H1 (cell line): Measurements from ENCODE around the gene MYO3A. TPM values are rescaled to one million over a fixed set of nuclear protein-coding genes. Genes with fewer than 3 reads are reported as not detected.

Source experiments
- CTCF ChIA-PET: fragments of 300-600 bp; sonication (Branson Sonifier 250); formaldehyde crosslinking; loops from one replicate; lab custom pipeline; 2021; ENCODE audit not compliant: partially characterized antibody; lab: Charles Lee
- POLR2A ChIA-PET: fragments of 300-600 bp; sonication (Branson Sonifier 250); formaldehyde crosslinking; loops from one replicate; lab custom pipeline; 2021; ENCODE audit warnings: inconsistent platforms; ENCODE audit not compliant: partially characterized antibody; lab: Charles Lee
- DNase-seq, 2 experiments: peaks; one replicate each; pipeline versions ENCODE4 v3.0.0 to v3.0.0-alpha.2; 2010 to 2022; ENCODE audit warnings: low spot score in 2 of 2, low read depth in 1 of 2, mixed read lengths in 1 of 2
- FAIRE-seq: peaks from 2 replicates; lab custom pipeline; 2011; peaks lifted over from hg19 to GRCh38; lab: Jason Lieb, UNC
- H2AFZ ChIP-seq: 2 replicates; pipeline ENCODE4 v1.8.1; 2012; ENCODE audit warnings: low read length, inconsistent platforms
- H2AK5ac ChIP-seq: 2 replicates; pipeline ENCODE4 v1.6.1; 2013; ENCODE audit warnings: low read depth, low read length
- H2BK120ac ChIP-seq: replicated peaks from 2 replicates; pipeline ENCODE3; 2013; ENCODE audit warnings: low read depth, low read length, inconsistent platforms
- H2BK12ac ChIP-seq: 2 replicates; pipeline ENCODE4 v1.6.1; 2013; ENCODE audit warnings: low read depth, low read length
- H2BK15ac ChIP-seq: 2 replicates; pipeline ENCODE4 v1.6.1; 2013; ENCODE audit warnings: low read length
- H2BK20ac ChIP-seq: 2 replicates; pipeline ENCODE4 v1.6.1; 2013; ENCODE audit warnings: low read length
- H2BK5ac ChIP-seq: 2 replicates; pipeline ENCODE4 v1.6.1; 2013; ENCODE audit warnings: low read depth, low read length
- H3K14ac ChIP-seq: 2 replicates; pipeline ENCODE4 v1.6.1; 2013; ENCODE audit warnings: inconsistent platforms; ENCODE audit not compliant: insufficient read length
- H3K18ac ChIP-seq: 2 replicates; pipeline ENCODE4 v1.6.1; 2013; ENCODE audit warnings: low read length; ENCODE audit errors: extremely low read depth
- H3K23ac ChIP-seq: 2 replicates; pipeline ENCODE4 v1.6.1; 2013; ENCODE audit warnings: inconsistent platforms; ENCODE audit not compliant: insufficient read length
- H3K23me2 ChIP-seq: 2 replicates; pipeline ENCODE4 v1.6.1; 2013; ENCODE audit warnings: low read depth, low read length
- H3K27ac ChIP-seq: 2 replicates; pipeline ENCODE4 v1.6.1; 2011; ENCODE audit warnings: low read depth, low read length, inconsistent platforms
- H3K27me3 ChIP-seq, 4 experiments: replicated peaks in 1 of 4; 1 replicate in 1 of 4; 2 replicates in 3 of 4; pipeline versions ENCODE4 v1.6.1 to v1.8.1; 2011 to 2013; ENCODE audit warnings: low read length in 3 of 4, mild to moderate bottlenecking in 3 of 4, inconsistent platforms in 2 of 4, mixed read lengths in 2 of 4, moderate library complexity in 1 of 4; ENCODE audit not compliant: control insufficient read depth in 3 of 4, insufficient read depth in 3 of 4; ENCODE audit errors: extremely low read depth in 1 of 4
- H3K36me3 ChIP-seq, 4 experiments: 2 replicates each; pipeline versions ENCODE4 v1.6.1 to v1.8.1; 2011 to 2013; ENCODE audit warnings: mild to moderate bottlenecking in 4 of 4, low read length in 3 of 4, moderate library complexity in 2 of 4, control low read depth in 1 of 4, inconsistent platforms in 1 of 4; ENCODE audit not compliant: insufficient read depth in 4 of 4, control insufficient read depth in 2 of 4
- H3K4ac ChIP-seq: replicated peaks from 2 replicates; pipeline ENCODE3; 2013; ENCODE audit warnings: low read length, low read depth, mixed read lengths, inconsistent platforms; ENCODE audit not compliant: insufficient read length
- H3K4me1 ChIP-seq, 4 experiments: replicated peaks in 1 of 4; 1 replicate in 1 of 4; 2 replicates in 3 of 4; pipeline versions ENCODE4 v1.6.1 to v1.8.1; 2011 to 2013; ENCODE audit warnings: low read length in 3 of 4, inconsistent platforms in 2 of 4, mixed read lengths in 1 of 4; ENCODE audit not compliant: insufficient read depth in 4 of 4, control insufficient read depth in 3 of 4
- H3K4me2 ChIP-seq, 2 experiments: 2 replicates each; pipeline versions ENCODE4 v1.6.1 to v1.8.1; 2011 to 2013; ENCODE audit warnings: low read depth in 2 of 2, low read length in 2 of 2, control low read depth in 1 of 2, inconsistent platforms in 1 of 2, mild to moderate bottlenecking in 1 of 2; ENCODE audit not compliant: insufficient read depth in 1 of 2
- H3K4me3 ChIP-seq, 4 experiments: fragments of 200-600, 300-600 bp in 1 of 4; sonication (generic), shearing (Covaris generic), sonication (Bioruptor Twin) in 1 of 4; 2 replicates each; pipeline versions ENCODE4 v1.5.1 to v1.8.1; 2011 to 2016; ENCODE audit warnings: low read length in 4 of 4, low read depth in 3 of 4, control low read depth in 2 of 4, inconsistent platforms in 2 of 4, mild to moderate bottlenecking in 2 of 4, mixed read lengths in 1 of 4, moderate library complexity in 1 of 4; ENCODE audit not compliant: insufficient read depth in 2 of 4; ENCODE audit errors: extremely low read depth in 1 of 4
- H3K56ac ChIP-seq: replicated peaks from 2 replicates; pipeline ENCODE3; 2013; ENCODE audit warnings: low read depth, mild to moderate bottlenecking, mixed read lengths, low read length, inconsistent platforms; ENCODE audit not compliant: insufficient read length
- H3K79me1 ChIP-seq: 2 replicates; pipeline ENCODE4 v1.6.1; 2013; ENCODE audit warnings: low read depth, low read length, control low read depth
- H3K79me2 ChIP-seq, 2 experiments: 2 replicates each; pipeline versions ENCODE4 v1.6.1 to v1.8.1; 2012 to 2013; ENCODE audit warnings: low read length in 2 of 2, mild to moderate bottlenecking in 2 of 2, inconsistent platforms in 1 of 2; ENCODE audit not compliant: insufficient read depth in 2 of 2, control insufficient read depth in 1 of 2
- H3K9ac ChIP-seq, 4 experiments: replicated peaks in 1 of 4; 1 replicate in 1 of 4; 2 replicates in 3 of 4; pipeline versions ENCODE4 v1.6.1 to v1.8.1; 2011 to 2013; ENCODE audit warnings: low read depth in 3 of 4, low read length in 3 of 4, control low read depth in 2 of 4, mild to moderate bottlenecking in 2 of 4, moderate library complexity in 2 of 4, inconsistent platforms in 1 of 4; ENCODE audit errors: extremely low read depth in 1 of 4
- H3K9me3 ChIP-seq, 2 experiments: 2 replicates each; pipeline versions ENCODE4 v1.6.1 to v1.8.1; 2012 to 2013; ENCODE audit warnings: mild to moderate bottlenecking in 2 of 2, moderate library complexity in 2 of 2, control low read depth in 1 of 2, inconsistent platforms in 1 of 2, low read depth in 1 of 2, low read length in 1 of 2, mixed read lengths in 1 of 2; ENCODE audit not compliant: insufficient read depth in 2 of 2
- H4K20me1 ChIP-seq, 2 experiments: replicated peaks in 1 of 2; 2 replicates each; pipeline versions ENCODE3 to v1.8.1; 2011 to 2013; ENCODE audit warnings: inconsistent platforms in 2 of 2, low read length in 2 of 2, mild to moderate bottlenecking in 1 of 2; ENCODE audit not compliant: insufficient read depth in 2 of 2, control insufficient read depth in 1 of 2
- H4K5ac ChIP-seq: 2 replicates; pipeline ENCODE4 v1.6.1; 2013; ENCODE audit warnings: low read length, low read depth, mixed read lengths, inconsistent platforms; ENCODE audit not compliant: insufficient read length
- H4K8ac ChIP-seq: 2 replicates; pipeline ENCODE4 v1.8.0; 2013; ENCODE audit warnings: mild to moderate bottlenecking, moderate library complexity, low read length, inconsistent platforms; ENCODE audit not compliant: insufficient read depth; ENCODE audit errors: extremely low read depth
- H4K91ac ChIP-seq: replicated peaks from 2 replicates; pipeline ENCODE3; 2013; ENCODE audit warnings: low read length, mixed read lengths, inconsistent platforms; ENCODE audit not compliant: insufficient read length
- ASH2L ChIP-seq: fragments of 200-600, 300-600 bp; sonication (generic); IDR thresholded peaks from one replicate; pipeline ENCODE4 v1.7.1; 2017; ENCODE audit warnings: low read length
- CHD1 ChIP-seq: IDR thresholded peaks from 2 replicates; pipeline ENCODE4 v1.6.1; 2012; ENCODE audit warnings: low read depth, low read length, improper control_type of control experiment
- CREB1 ChIP-seq: IDR thresholded peaks from 2 replicates; pipeline ENCODE4 v1.6.1; 2012; ENCODE audit warnings: inconsistent platforms
- EGR1 ChIP-seq: IDR thresholded peaks from 2 replicates; pipeline ENCODE4 v1.6.1; 2011; ENCODE audit warnings: low read depth, low read length, borderline replicate concordance
- NRF1 ChIP-seq: IDR thresholded peaks from 2 replicates; pipeline ENCODE4 v1.6.1; 2011; ENCODE audit warnings: mild to moderate bottlenecking, low read depth, low read length, improper control_type of control experiment
- PHF8 ChIP-seq: fragments of 200-600 bp; sonication (generic); conservative IDR thresholded peaks from 2 replicates; pipeline ENCODE4 v1.7.1; 2012; ENCODE audit warnings: low read depth, mild to moderate bottlenecking, inconsistent platforms, low read length, moderate library complexity
- POU5F1 ChIP-seq: IDR thresholded peaks from 2 replicates; pipeline ENCODE4 v1.6.1; 2011; ENCODE audit warnings: low read depth, mild to moderate bottlenecking, low read length, moderate library complexity
- RFX5 ChIP-seq: IDR thresholded peaks from 2 replicates; pipeline ENCODE4 v1.6.1; 2011; ENCODE audit warnings: low read depth, low read length, improper control_type of control experiment, borderline replicate concordance
- RNF2 ChIP-seq: fragments of 200-900, 300-1000 bp; sonication (generic); IDR thresholded peaks from 2 replicates; pipeline ENCODE4 v1.7.1; 2016; ENCODE audit warnings: borderline replicate concordance, low read depth, mild to moderate bottlenecking, antibody characterized with exemption, low read length; ENCODE audit not compliant: poor library complexity, severe bottlenecking; ENCODE audit errors: missing control alignments
- SRF ChIP-seq: IDR thresholded peaks from 2 replicates; pipeline ENCODE4 v1.6.1; 2011; ENCODE audit warnings: mild to moderate bottlenecking, low read depth, low read length, moderate library complexity
- TEAD4 ChIP-seq: IDR thresholded peaks from 2 replicates; pipeline ENCODE4 v1.6.1; 2012; ENCODE audit warnings: low read depth, low read length, inconsistent platforms, mixed read lengths
- WGBS, 2 experiments: shearing (Covaris generic) in 1 of 2; methylation state at CpG; one replicate each; pipeline versions ENCODE4 v1.1.6 to v1.1.7; 2013 to 2015; ENCODE audit warnings: low lambda C conversion rate in 2 of 2, mixed read lengths in 2 of 2, inconsistent platforms in 1 of 2, low coverage in 1 of 2, missing lambda C conversion rate in 1 of 2; ENCODE audit not compliant: insufficient replicate concordance in 2 of 2, insufficient coverage in 1 of 2, insufficient read length in 1 of 2; ENCODE audit errors: extremely low coverage in 1 of 2, missing lambda C conversion rate in 1 of 2; 5-methylcytosine and 5-hydroxymethylcytosine counted together
- polyA plus RNA-seq, 7 experiments: library from polyadenylated mRNA; depleted of rRNA in 3 of 7; stranded (reverse) in 5 of 7; unstranded in 2 of 7; fragments of >200 nt in 5 of 7; fragments of 200-250 nt in 2 of 7; gene quantifications; 1 replicate in 5 of 7; 2 replicates in 1 of 7; 4 replicates in 1 of 7; pipeline versions ENCODE4 v1.2.1 to v1.2.3, GENCODE V29; 2011 to 2013; ENCODE audit warnings: missing spikeins in 2 of 7, mixed read lengths in 2 of 7
- total RNA-seq: library from RNA; stranded (reverse); fragmentation: NEBNext Ultra II Directional; extraction: Animal tissue kit (Norgen Biotek cat#: 25700); gene quantifications from 2 replicates; pipeline ENCODE4 v1.2.1, GENCODE V29; 2021

MYO3A gene
- total and polyA plus RNA-seq, 2 of the 8 experiments (the other 6 are each of a cell fraction or from before 2014, with no cell fraction given), result 3.9 to 5.3 TPM

GRCh38 chr10:25907261-25907660 lies 26.8 kb upstream of the MYO3A start:
- no peak for FAIRE-seq
- Histone ChIP-seq H3K14ac (no peak overlapping the region), H3K79me2 (no peaks in the 10 kb centered on the region), H3K18ac (no peak overlapping the region), H2BK15ac (no peak overlapping the region), H3K23me2 (no peaks in the 10 kb centered on the region), H3K79me1 (no peaks in the 10 kb centered on the region), H3K9ac (no peak overlapping the region), H2BK20ac (no peak overlapping the region), H2BK5ac (no peak overlapping the region), H4K20me1 (no peaks in the 10 kb centered on the region), H4K5ac (no peak overlapping the region), H2BK120ac (no peak overlapping the region), H4K8ac (no peak overlapping the region), H3K4me3 (no peak overlapping the region), H3K27ac (no peak overlapping the region), H4K91ac (no peak overlapping the region), H3K4me2 (no peak overlapping the region), H3K4ac (no peak overlapping the region), H3K9me3 (peaks cover 0 to 3% of the 10 kb centered on the region in 2 experiments; a peak in 1 of 4 replicates), H3K27me3 (no peaks in the 10 kb centered on the region), H3K36me3 (no peaks in the 10 kb centered on the region), H2BK12ac (no peak overlapping the region), H3K4me1 (peaks cover 0 to 3% (median 0%) of the 10 kb centered on the region in 4 experiments; a peak in 1 of 7 replicates), H3K56ac (no peak overlapping the region), H2AFZ (peak overlapping the region; percentile 82), H2AK5ac (no peak overlapping the region), H3K23ac (no peak overlapping the region)
- ChIA-PET POLR2A (no interaction called here), CTCF (interaction anchor here (0.6 to 2.5 kb wide), 2 partner anchors 12 to 584 kb away, joined by 3 to 7 read pairs; no protein-coding TSS in a partner anchor)
- 63% methylated on average over 4 of the region's 4 CpGs; no CpG with 5 or more reads in 1 of the 2 experiments for WGBS, 2 experiments
- DNase-seq, result no peak
- TF ChIP-seq EGR1 (no peak), NRF1 (no peak), PHF8 (no peak), RNF2 (no peak), TEAD4 (no peak), CHD1 (no peak), CREB1 (no peak), RFX5 (no peak), POU5F1 (no peak), ASH2L (no peak), SRF (no peak)
